ENCODE data around the gene CBX3. TPM values are rescaled to one million over a fixed set of nuclear protein-coding genes. Genes with fewer than 3 reads are reported as not detected.
"Not testable (repeated sequence)": the region's sequence is repeated elsewhere in the genome, so short reads cannot be mapped to it uniquely, and the experiment has no call there.

Gene CBX3
- total RNA-seq, 1 donor from 2014 or later: 221 TPM

DNA sequence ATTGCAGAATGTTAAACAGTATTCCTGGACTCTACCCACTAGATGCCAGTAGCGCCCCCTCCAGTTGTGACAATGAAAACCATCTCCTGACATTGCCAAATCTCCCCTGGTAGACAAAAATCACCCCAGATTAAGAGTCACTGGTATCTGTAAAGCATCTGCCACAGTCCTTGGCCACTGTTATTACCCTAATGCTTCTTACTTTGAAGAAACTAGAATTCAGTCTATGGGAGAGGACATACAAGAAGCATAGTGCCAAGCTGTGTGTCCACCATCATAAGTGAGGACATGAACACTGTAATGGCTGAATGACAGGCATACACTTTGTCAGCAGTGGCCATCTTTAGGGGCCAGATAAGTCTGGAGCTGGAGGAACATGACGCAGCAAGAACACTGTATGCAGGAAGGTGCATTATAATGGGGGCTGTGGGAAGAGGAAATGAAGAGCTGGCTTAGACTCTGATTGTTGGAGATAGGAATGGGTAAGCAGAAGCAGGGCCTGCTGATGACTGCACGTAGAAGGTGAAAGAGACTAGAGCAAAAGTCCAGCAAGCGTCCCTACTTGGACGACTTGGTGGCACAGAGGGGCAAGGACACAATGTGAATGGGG is 32.5 kb downstream of the CBX3 start:
- DNase-seq (ENCODE audit: low spot score, unreplicated experiment): no peak
- Mint-ChIP-seq H3K4me3 (ENCODE audit: low read depth) (no peak overlapping the region), H3K27ac (no peak overlapping the region), H3K9me3 (ENCODE audit: low read depth) (no peaks in the 10 kb centered on the region), H3K27me3 (peaks cover 2% of the 10 kb centered on the region), H3K36me3 (ENCODE audit: insufficient read depth) (no peaks in the 10 kb centered on the region), H3K4me1 (ENCODE audit: low read depth) (no peaks in the 10 kb centered on the region)
- TF ChIP-seq, protein P1, sequence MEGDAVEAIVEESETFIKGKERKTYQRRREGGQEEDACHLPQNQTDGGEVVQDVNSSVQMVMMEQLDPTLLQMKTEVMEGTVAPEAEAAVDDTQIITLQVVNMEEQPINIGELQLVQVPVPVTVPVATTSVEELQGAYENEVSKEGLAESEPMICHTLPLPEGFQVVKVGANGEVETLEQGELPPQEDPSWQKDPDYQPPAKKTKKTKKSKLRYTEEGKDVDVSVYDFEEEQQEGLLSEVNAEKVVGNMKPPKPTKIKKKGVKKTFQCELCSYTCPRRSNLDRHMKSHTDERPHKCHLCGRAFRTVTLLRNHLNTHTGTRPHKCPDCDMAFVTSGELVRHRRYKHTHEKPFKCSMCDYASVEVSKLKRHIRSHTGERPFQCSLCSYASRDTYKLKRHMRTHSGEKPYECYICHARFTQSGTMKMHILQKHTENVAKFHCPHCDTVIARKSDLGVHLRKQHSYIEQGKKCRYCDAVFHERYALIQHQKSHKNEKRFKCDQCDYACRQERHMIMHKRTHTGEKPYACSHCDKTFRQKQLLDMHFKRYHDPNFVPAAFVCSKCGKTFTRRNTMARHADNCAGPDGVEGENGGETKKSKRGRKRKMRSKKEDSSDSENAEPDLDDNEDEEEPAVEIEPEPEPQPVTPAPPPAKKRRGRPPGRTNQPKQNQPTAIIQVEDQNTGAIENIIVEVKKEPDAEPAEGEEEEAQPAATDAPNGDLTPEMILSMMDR (IDR thresholded peaks at IDR 0.05; ENCODE audit: unreplicated experiment): no peak

DNA sequence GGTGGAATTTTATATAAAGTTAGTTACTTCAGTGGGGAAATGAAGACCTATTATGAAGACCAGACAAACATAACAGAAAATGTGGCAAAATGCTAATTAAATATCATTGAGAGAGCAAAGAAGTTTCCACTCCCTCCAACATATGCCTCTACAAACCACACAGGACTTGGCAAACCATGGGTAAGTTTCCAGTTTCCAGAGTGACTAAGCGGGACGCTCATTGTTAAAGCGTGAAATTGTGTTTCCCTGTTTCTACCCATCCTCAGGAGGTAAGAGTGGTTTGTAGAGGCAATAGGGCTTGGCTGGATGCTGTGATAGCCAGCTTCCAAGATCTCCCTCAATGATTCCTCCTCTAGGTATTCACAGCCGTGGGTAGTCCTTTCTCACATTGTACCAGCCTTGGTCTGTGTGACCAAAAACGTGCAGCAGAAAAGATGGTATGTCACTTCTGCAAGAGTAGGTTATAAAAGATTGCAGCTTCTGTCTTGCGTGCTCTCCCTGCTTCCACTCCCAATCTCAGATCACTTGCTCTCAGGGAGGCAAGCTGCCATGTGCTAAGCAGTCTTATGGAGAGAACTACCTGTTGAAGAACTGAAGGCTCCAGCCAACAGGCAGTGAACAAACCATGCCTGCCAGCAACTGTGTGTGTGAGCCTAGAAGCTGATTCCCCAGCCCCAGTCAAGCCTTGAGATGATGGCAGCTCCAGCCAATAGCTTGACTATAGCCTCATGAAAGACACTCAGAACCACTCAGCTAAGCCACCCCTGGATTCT is 35.7 kb downstream of the CBX3 start:
- DNase-seq (ENCODE audit: low spot score, unreplicated experiment): no peak
- Mint-ChIP-seq H3K27me3 (peaks cover 2% of the 10 kb centered on the region), H3K4me3 (ENCODE audit: low read depth) (no peak overlapping the region), H3K36me3 (ENCODE audit: insufficient read depth) (no peaks in the 10 kb centered on the region), H3K9me3 (ENCODE audit: low read depth) (no peaks in the 10 kb centered on the region), H3K27ac (no peak overlapping the region), H3K4me1 (ENCODE audit: low read depth) (no peaks in the 10 kb centered on the region)
- TF ChIP-seq, protein P1 (IDR thresholded peaks at IDR 0.05; ENCODE audit: unreplicated experiment): no peak

DNA sequence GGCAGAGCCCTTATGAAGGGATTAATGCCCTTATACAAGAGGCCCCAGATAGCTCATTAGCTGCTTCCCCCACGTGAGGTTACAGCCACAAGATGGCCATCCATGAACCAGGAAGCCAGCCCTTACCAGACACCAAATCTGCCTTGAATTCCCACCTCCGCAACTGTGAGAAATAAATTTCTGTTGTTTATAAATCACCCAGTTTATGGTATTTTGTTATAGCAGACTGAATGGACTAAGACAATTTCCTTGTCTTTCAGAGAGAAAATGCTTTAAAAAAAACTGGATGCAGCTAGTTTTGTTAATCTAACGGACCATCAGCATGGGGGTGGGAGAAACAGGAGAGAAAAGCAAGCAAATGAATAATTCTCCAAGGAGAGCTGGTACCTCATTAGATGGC is 36.5 kb downstream of the CBX3 start:
- Mint-ChIP-seq H3K36me3 (ENCODE audit: insufficient read depth) (no peaks in the 10 kb centered on the region), H3K4me1 (ENCODE audit: low read depth) (no peaks in the 10 kb centered on the region), H3K4me3 (ENCODE audit: low read depth) (no peak overlapping the region), H3K9me3 (ENCODE audit: low read depth) (no peaks in the 10 kb centered on the region), H3K27me3 (peaks cover 2% of the 10 kb centered on the region), H3K27ac (no peak overlapping the region)
- DNase-seq (ENCODE audit: low spot score, unreplicated experiment): no peak
- TF ChIP-seq, protein P1 (IDR thresholded peaks at IDR 0.05; ENCODE audit: unreplicated experiment): no peak

DNA sequence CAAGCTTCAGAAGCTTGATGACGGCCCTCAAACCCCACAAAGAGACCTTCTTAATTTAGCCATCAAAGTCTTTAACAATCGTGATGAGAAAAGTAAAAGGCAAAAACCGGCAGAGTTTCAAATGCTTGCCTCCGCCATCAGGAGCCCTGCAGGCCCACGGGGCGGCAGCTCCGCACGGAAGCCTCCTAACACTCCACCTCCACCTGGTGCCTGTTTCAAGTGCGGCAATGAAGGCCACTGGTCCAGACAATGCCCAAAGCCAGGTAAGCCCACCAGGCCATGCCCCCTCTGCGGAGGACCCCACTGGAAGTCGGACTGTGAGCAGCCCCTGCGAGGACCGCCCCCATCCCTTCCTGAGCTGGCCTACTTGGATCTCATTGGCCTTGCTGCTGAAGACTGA is 43.6 kb downstream of the CBX3 start:
- Mint-ChIP-seq H3K36me3 (ENCODE audit: insufficient read depth) (no peaks in the 10 kb centered on the region), H3K4me1 (ENCODE audit: low read depth) (no peaks in the 10 kb centered on the region), H3K27ac (no peak overlapping the region), H3K27me3 (no peaks in the 10 kb centered on the region), H3K4me3 (ENCODE audit: low read depth) (no peak overlapping the region), H3K9me3 (ENCODE audit: low read depth) (no peaks in the 10 kb centered on the region)
- DNase-seq (ENCODE audit: low spot score, unreplicated experiment): no peak
- TF ChIP-seq, protein P1 (IDR thresholded peaks at IDR 0.05; ENCODE audit: unreplicated experiment): no peak

DNA sequence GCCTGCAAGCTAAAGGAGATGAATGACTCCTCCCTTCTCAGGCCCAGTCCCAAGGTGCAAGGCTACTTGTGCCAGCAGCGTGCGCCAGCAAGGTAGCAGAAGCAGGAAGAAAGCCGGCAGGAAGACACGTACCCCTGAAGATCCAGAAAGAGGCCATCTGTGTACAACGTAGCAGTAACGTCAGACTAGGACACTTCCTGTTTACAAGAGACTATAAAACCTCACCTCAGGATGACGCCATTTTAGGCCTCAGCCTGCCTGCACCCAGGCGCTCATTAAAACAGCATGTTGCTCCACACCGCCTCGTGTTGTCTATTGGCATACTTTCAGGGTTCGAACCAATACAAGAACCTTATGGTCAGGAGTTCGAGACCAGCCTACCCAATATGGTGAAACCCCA is 48.7 kb downstream of the CBX3 start:
- TF ChIP-seq, protein P1 (IDR thresholded peaks at IDR 0.05; ENCODE audit: unreplicated experiment): no peak
- no peak for DNase-seq (ENCODE audit: low spot score, unreplicated experiment)
- Mint-ChIP-seq H3K4me1 (ENCODE audit: low read depth) (no peaks in the 10 kb centered on the region), H3K27me3 (no peaks in the 10 kb centered on the region), H3K27ac (no peak overlapping the region), H3K36me3 (ENCODE audit: insufficient read depth) (no peaks in the 10 kb centered on the region), H3K9me3 (ENCODE audit: low read depth) (peaks cover 3% of the 10 kb centered on the region), H3K4me3 (ENCODE audit: low read depth) (no peak overlapping the region)

DNA sequence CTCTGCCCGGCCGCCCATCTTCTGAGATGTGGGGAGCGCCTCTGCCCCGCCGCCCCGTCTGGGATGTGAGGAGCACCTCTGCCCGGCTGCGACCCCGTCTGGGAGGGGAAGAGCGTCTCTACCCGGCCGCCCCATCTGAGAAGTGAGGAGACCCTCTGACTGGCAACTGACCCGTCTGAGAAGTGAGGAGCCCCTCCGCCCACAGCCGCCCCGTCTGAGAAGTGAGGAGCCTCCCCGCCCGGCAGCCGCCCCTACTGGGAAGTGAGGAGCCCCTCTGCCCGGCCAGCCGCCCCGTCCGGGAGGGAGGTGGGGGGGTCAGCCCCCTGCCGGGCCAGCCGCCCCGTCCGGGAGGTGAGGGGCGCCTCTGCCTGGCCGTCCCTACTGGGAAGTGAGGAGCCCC is 60.3 kb downstream of the CBX3 start:
- H3K27ac Mint-ChIP-seq; DNase-seq (ENCODE audit: low spot score, unreplicated experiment); H3K4me1 Mint-ChIP-seq (ENCODE audit: low read depth); H3K4me3 Mint-ChIP-seq (ENCODE audit: low read depth); H3K36me3 Mint-ChIP-seq (ENCODE audit: insufficient read depth); H3K27me3 Mint-ChIP-seq: not testable (repeated sequence)
- peaks cover 22% of the 10 kb centered on the region for H3K9me3 Mint-ChIP-seq (ENCODE audit: low read depth)

Data from progenitor cell of endocrine pancreas (in vitro differentiated cells).